Measurements from ENCODE around the gene ATP9B.
A peak's percentile ranks its signal among the peaks of the same experiment; 100 is the strongest.

The ATP9B gene

DNA sequence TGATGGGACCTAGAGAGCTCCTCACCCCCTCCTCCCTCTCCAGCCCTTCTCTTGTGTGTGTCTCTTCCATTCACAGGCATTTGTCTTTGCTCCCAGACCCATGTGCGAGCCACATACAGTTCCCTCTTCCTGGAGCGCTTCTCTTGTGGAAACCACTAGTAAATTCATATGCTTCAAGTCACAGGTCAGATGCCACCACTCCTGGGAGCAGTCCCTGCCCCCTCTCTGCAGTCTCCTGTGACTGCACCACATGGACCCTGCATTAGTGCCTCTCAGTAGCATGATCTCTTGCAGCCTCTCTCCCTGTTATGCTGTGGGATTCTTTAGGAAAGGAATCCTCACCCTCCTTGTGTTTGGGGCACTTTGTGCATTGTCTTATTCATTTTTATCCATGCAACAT is 230.1 kb downstream of the ATP9B start:
- Histone ChIP-seq H2BK15ac (replicated peaks; ENCODE audit: low read depth) (no peak overlapping the region), H3K4me3 (ENCODE audit: low read length) (no peak overlapping the region), H3K56ac (ENCODE audit: low read length) (no peak overlapping the region), H3K4me1 (ENCODE audit: control insufficient read depth, low read depth, low read length) (no peaks in the 10 kb centered on the region), H4K5ac (ENCODE audit: low read length) (no peak overlapping the region), H2AK5ac (ENCODE audit: low read length) (no peak overlapping the region), H3K9ac (ENCODE audit: low read length) (no peak overlapping the region), H3K18ac (ENCODE audit: low read length) (no peak overlapping the region), H3K79me1 (ENCODE audit: low read length) (no peaks in the 10 kb centered on the region), H3K27ac (ENCODE audit: low read depth, low read length) (no peak overlapping the region), H3K27me3 (ENCODE audit: insufficient read depth, low read length, poor library complexity) (no peaks in the 10 kb centered on the region), H3K36me3 (ENCODE audit: control insufficient read depth, insufficient read depth, low read length) (no peaks in the 10 kb centered on the region), H2BK5ac (ENCODE audit: low read length) (no peak overlapping the region), H3K4ac (ENCODE audit: low read depth, low read length) (no peak overlapping the region), H3K23ac (ENCODE audit: low read length) (no peak overlapping the region), H3K4me2 (ENCODE audit: low read length) (no peak overlapping the region), H4K8ac (ENCODE audit: low read depth, low read length) (no peak overlapping the region), H3K79me2 (ENCODE audit: control insufficient read depth, insufficient read depth, low read length) (no peaks in the 10 kb centered on the region), H2BK120ac (ENCODE audit: low read depth, low read length) (no peak overlapping the region)
- WGBS (ENCODE audit: extremely low coverage, insufficient coverage, low lambda C conversion rate), result no CpG with 5 or more reads among the region's 2 CpGs
- DNase-seq, result no peak

DNA sequence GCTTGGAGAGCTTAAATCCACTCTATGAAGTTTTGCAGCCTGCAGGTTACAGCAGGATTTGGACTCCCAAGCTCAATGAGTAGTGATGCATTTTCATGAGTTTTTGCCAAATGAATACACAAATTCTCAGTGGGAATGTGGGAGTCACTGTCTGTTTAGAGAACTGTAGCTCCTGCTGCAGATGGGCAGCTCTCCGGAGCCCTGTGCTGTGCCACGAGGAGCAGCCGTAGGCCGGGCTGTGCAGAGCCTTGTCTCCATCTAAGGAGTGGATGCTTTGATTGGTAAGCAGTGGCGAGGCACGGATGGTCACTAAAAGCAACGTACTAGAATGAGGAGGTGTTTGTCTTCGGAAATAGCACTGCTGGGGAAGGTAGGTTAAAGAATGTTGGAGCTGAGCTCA is 230.5 kb downstream of the ATP9B start:
- Histone ChIP-seq H2BK120ac (ENCODE audit: low read depth, low read length) (no peak overlapping the region), H3K79me1 (ENCODE audit: low read length) (no peaks in the 10 kb centered on the region), H3K36me3 (ENCODE audit: control insufficient read depth, insufficient read depth, low read length) (no peaks in the 10 kb centered on the region), H4K5ac (ENCODE audit: low read length) (no peak overlapping the region), H3K27me3 (ENCODE audit: insufficient read depth, low read length, poor library complexity) (no peaks in the 10 kb centered on the region), H2AK5ac (ENCODE audit: low read length) (no peak overlapping the region), H3K79me2 (ENCODE audit: control insufficient read depth, insufficient read depth, low read length) (no peaks in the 10 kb centered on the region), H3K56ac (ENCODE audit: low read length) (no peak overlapping the region), H3K4ac (ENCODE audit: low read depth, low read length) (no peak overlapping the region), H3K9ac (ENCODE audit: low read length) (no peak overlapping the region), H4K8ac (ENCODE audit: low read depth, low read length) (no peak overlapping the region), H2BK15ac (replicated peaks; ENCODE audit: low read depth) (no peak overlapping the region), H3K4me3 (ENCODE audit: low read length) (no peak overlapping the region), H3K18ac (ENCODE audit: low read length) (no peak overlapping the region), H3K23ac (ENCODE audit: low read length) (no peak overlapping the region), H2BK5ac (ENCODE audit: low read length) (no peak overlapping the region), H3K4me1 (ENCODE audit: control insufficient read depth, low read depth, low read length) (no peaks in the 10 kb centered on the region), H3K27ac (ENCODE audit: low read depth, low read length) (no peak overlapping the region), H3K4me2 (ENCODE audit: low read length) (no peak overlapping the region)
- no peak for DNase-seq
- no CpG with 5 or more reads among the region's 8 CpGs for WGBS (ENCODE audit: extremely low coverage, insufficient coverage, low lambda C conversion rate)

GRCh38 chr18:79300413-79300812 is 231.2 kb downstream of the ATP9B start:
- WGBS (ENCODE audit: extremely low coverage, insufficient coverage, low lambda C conversion rate), result no CpG with 5 or more reads among the region's 9 CpGs
- Histone ChIP-seq H3K4ac (ENCODE audit: low read depth, low read length) (no peak overlapping the region), H3K36me3 (ENCODE audit: control insufficient read depth, insufficient read depth, low read length) (no peaks in the 10 kb centered on the region), H2BK120ac (ENCODE audit: low read depth, low read length) (no peak overlapping the region), H3K18ac (ENCODE audit: low read length) (no peak overlapping the region), H3K23ac (ENCODE audit: low read length) (no peak overlapping the region), H3K79me1 (ENCODE audit: low read length) (no peaks in the 10 kb centered on the region), H3K9ac (ENCODE audit: low read length) (no peak overlapping the region), H2BK15ac (replicated peaks; ENCODE audit: low read depth) (no peak overlapping the region), H4K5ac (ENCODE audit: low read length) (no peak overlapping the region), H2AK5ac (ENCODE audit: low read length) (no peak overlapping the region), H4K8ac (ENCODE audit: low read depth, low read length) (no peak overlapping the region), H3K79me2 (ENCODE audit: control insufficient read depth, insufficient read depth, low read length) (no peaks in the 10 kb centered on the region), H3K27ac (ENCODE audit: low read depth, low read length) (no peak overlapping the region), H3K56ac (ENCODE audit: low read length) (no peak overlapping the region), H2BK5ac (ENCODE audit: low read length) (no peak overlapping the region), H3K4me2 (ENCODE audit: low read length) (no peak overlapping the region), H3K4me1 (ENCODE audit: control insufficient read depth, low read depth, low read length) (no peaks in the 10 kb centered on the region), H3K4me3 (ENCODE audit: low read length) (no peak overlapping the region), H3K27me3 (ENCODE audit: insufficient read depth, low read length, poor library complexity) (no peaks in the 10 kb centered on the region)
- no peak for DNase-seq

- Histone ChIP-seq H3K56ac (ENCODE audit: low read length) (no peak overlapping the region), H3K4me1 (ENCODE audit: control insufficient read depth, low read depth, low read length) (no peaks in the 10 kb centered on the region), H3K4me3 (ENCODE audit: low read length) (no peak overlapping the region), H3K79me1 (ENCODE audit: low read length) (no peaks in the 10 kb centered on the region), H3K36me3 (ENCODE audit: control insufficient read depth, insufficient read depth, low read length) (no peaks in the 10 kb centered on the region), H2BK15ac (replicated peaks; ENCODE audit: low read depth) (no peak overlapping the region), H4K8ac (ENCODE audit: low read depth, low read length) (no peak overlapping the region), H3K18ac (ENCODE audit: low read length) (no peak overlapping the region), H3K4ac (ENCODE audit: low read depth, low read length) (no peak overlapping the region), H3K27me3 (ENCODE audit: insufficient read depth, low read length, poor library complexity) (no peaks in the 10 kb centered on the region), H3K4me2 (ENCODE audit: low read length) (no peak overlapping the region), H3K23ac (ENCODE audit: low read length) (peak overlapping the region; percentile 24), H4K5ac (ENCODE audit: low read length) (no peak overlapping the region), H3K9ac (ENCODE audit: low read length) (no peak overlapping the region), H2BK5ac (ENCODE audit: low read length) (no peak overlapping the region), H2BK120ac (ENCODE audit: low read depth, low read length) (no peak overlapping the region), H2AK5ac (ENCODE audit: low read length) (no peak overlapping the region), H3K27ac (ENCODE audit: low read depth, low read length) (no peak overlapping the region), H3K79me2 (ENCODE audit: control insufficient read depth, insufficient read depth, low read length) (no peaks in the 10 kb centered on the region)
- WGBS (ENCODE audit: extremely low coverage, insufficient coverage, low lambda C conversion rate), result no CpG with 5 or more reads among the region's 15 CpGs
- DNase-seq, result no peak
Measured at GRCh38 chr18:79302120-79302519, 232.9 kb downstream of the ATP9B start.

DNA sequence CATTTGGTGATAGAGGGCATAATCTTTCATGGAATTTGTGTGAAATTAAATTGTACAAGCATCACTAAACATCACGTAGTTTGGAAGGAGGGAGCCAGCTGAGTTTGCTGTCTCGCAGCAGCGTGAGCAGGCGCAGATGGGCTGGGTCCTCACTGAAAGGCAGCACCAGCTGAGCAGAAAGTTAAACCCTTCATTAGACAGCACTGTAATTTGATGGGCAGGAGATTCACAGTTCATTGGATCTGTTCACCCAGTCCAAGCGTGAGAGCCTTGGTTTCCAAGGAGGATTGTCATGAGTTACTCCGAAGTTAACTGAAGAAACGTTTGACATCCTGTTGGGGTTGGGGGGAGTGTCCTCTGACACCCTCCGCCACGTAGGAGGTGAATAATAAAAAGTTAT is 236.7 kb downstream of the ATP9B start:
- Histone ChIP-seq H3K27ac (ENCODE audit: low read depth, low read length) (no peak overlapping the region), H3K4me2 (ENCODE audit: low read length) (no peak overlapping the region), H4K5ac (ENCODE audit: low read length) (no peak overlapping the region), H3K23ac (ENCODE audit: low read length) (no peak overlapping the region), H3K4me1 (ENCODE audit: control insufficient read depth, low read depth, low read length) (no peaks in the 10 kb centered on the region), H2BK120ac (ENCODE audit: low read depth, low read length) (no peak overlapping the region), H3K4me3 (ENCODE audit: low read length) (no peak overlapping the region), H3K56ac (ENCODE audit: low read length) (no peak overlapping the region), H3K9ac (ENCODE audit: low read length) (no peak overlapping the region), H3K36me3 (ENCODE audit: control insufficient read depth, insufficient read depth, low read length) (no peaks in the 10 kb centered on the region), H3K79me1 (ENCODE audit: low read length) (no peaks in the 10 kb centered on the region), H3K79me2 (ENCODE audit: control insufficient read depth, insufficient read depth, low read length) (no peaks in the 10 kb centered on the region), H3K27me3 (ENCODE audit: insufficient read depth, low read length, poor library complexity) (no peaks in the 10 kb centered on the region), H2BK15ac (replicated peaks; ENCODE audit: low read depth) (no peak overlapping the region), H3K18ac (ENCODE audit: low read length) (no peak overlapping the region), H2AK5ac (ENCODE audit: low read length) (no peak overlapping the region), H2BK5ac (ENCODE audit: low read length) (no peak overlapping the region), H3K4ac (ENCODE audit: low read depth, low read length) (no peak overlapping the region), H4K8ac (ENCODE audit: low read depth, low read length) (no peak overlapping the region)
- DNase-seq, result no peak
- WGBS (ENCODE audit: extremely low coverage, insufficient coverage, low lambda C conversion rate), result no CpG with 5 or more reads among the region's 9 CpGs

GRCh38 chr18:79309614-79310358 is 240.6 kb downstream of the ATP9B start:
- no peak overlapping the region for H2AK5ac ChIP-seq (ENCODE audit: low read length)
- H3K56ac ChIP-seq (ENCODE audit: low read length), result no peak overlapping the region
- H3K4me1 ChIP-seq (ENCODE audit: control insufficient read depth, low read depth, low read length), result no peaks in the 10 kb centered on the region
- H3K9ac ChIP-seq (ENCODE audit: low read length), result no peak overlapping the region
- no peak overlapping the region for H2BK15ac ChIP-seq (replicated peaks; ENCODE audit: low read depth)
- H3K4me3 ChIP-seq (ENCODE audit: low read length), result no peak overlapping the region
- H3K36me3 ChIP-seq (ENCODE audit: control insufficient read depth, insufficient read depth, low read length), result no peaks in the 10 kb centered on the region
- H3K4me2 ChIP-seq (ENCODE audit: low read length), result no peak overlapping the region
- no peaks in the 10 kb centered on the region for H3K27me3 ChIP-seq (ENCODE audit: insufficient read depth, low read length, poor library complexity)
- H4K8ac ChIP-seq (ENCODE audit: low read depth, low read length), result no peak overlapping the region
- no peak for DNase-seq
- no peak overlapping the region for H3K18ac ChIP-seq (ENCODE audit: low read length)
- no peaks in the 10 kb centered on the region for H3K79me1 ChIP-seq (ENCODE audit: low read length)
- WGBS (ENCODE audit: extremely low coverage, insufficient coverage, low lambda C conversion rate), result 100% methylated on average over 2 of the region's 11 CpGs
- H3K4ac ChIP-seq (ENCODE audit: low read depth, low read length), result no peak overlapping the region
- H2BK5ac ChIP-seq (ENCODE audit: low read length), result no peak overlapping the region
- no peak overlapping the region for H2BK120ac ChIP-seq (ENCODE audit: low read depth, low read length)
- H3K23ac ChIP-seq (ENCODE audit: low read length), result no peak overlapping the region
- H4K5ac ChIP-seq (ENCODE audit: low read length), result no peak overlapping the region
- H3K79me2 ChIP-seq (ENCODE audit: control insufficient read depth, insufficient read depth, low read length), result no peaks in the 10 kb centered on the region
- H3K27ac ChIP-seq (ENCODE audit: low read depth, low read length), result no peak overlapping the region
